HG03095 (cell line): ENCODE results near the gene GRIP1.
"Not testable (repeated sequence)": the region's sequence is repeated elsewhere in the genome, so short reads cannot be mapped to it uniquely, and the experiment has no call there.

Source experiments
- ATAC-seq: cut with Tn5 transposase; IDR thresholded peaks from one replicate; pipeline ENCODE4 v1.9.1; 2021; ENCODE audit warnings: moderate library complexity; ENCODE audit not compliant: unreplicated experiment

GRIP1 gene

GRCh38 chr12:66541426-66541825 is 137.4 kb downstream of the GRIP1 start:
- no peak for ATAC-seq

GRCh38 chr12:66539431-66539830 is 139.4 kb downstream of the GRIP1 start:
- ATAC-seq: no peak

GRCh38 chr12:66538970-66539369 is 139.9 kb downstream of the GRIP1 start:
- ATAC-seq: no peak

- ATAC-seq: no peak
Observed at GRCh38 chr12:66537876-66538275, 141.0 kb downstream of the GRIP1 start.

- ATAC-seq: no peak
Observed at GRCh38 chr12:66533767-66534166, 145.1 kb downstream of the GRIP1 start.

GRCh38 chr12:66531766-66532165 is 147.1 kb downstream of the GRIP1 start:
- no peak for ATAC-seq

GRCh38 chr12:66529934-66530333 is 148.9 kb downstream of the GRIP1 start:
- no peak for ATAC-seq

- ATAC-seq: no peak
Observed at GRCh38 chr12:66516561-66516960, 162.3 kb downstream of the GRIP1 start.

GRCh38 chr12:66516133-66516532 is 162.7 kb downstream of the GRIP1 start:
- ATAC-seq: no peak

- no peak for ATAC-seq
Observed at GRCh38 chr12:66514581-66514980, 164.3 kb downstream of the GRIP1 start.

- no peak for ATAC-seq
Observed at GRCh38 chr12:66508025-66508424, 170.9 kb downstream of the GRIP1 start.

GRCh38 chr12:66503746-66504145 is 175.1 kb downstream of the GRIP1 start:
- ATAC-seq: no peak

- ATAC-seq: no peak
Observed at GRCh38 chr12:66502911-66503310, 176.0 kb downstream of the GRIP1 start.

- peak; percentile 97 for ATAC-seq
Observed at GRCh38 chr12:66500841-66501240, 178.0 kb downstream of the GRIP1 start.

GRCh38 chr12:66500091-66500490 is 178.8 kb downstream of the GRIP1 start:
- no peak for ATAC-seq

- no peak for ATAC-seq
Observed at GRCh38 chr12:66499000-66499399, 179.9 kb downstream of the GRIP1 start.

- ATAC-seq: not testable (repeated sequence)
Observed at GRCh38 chr12:66498059-66498458, 180.8 kb downstream of the GRIP1 start.

- no peak for ATAC-seq
Observed at GRCh38 chr12:66497008-66497897, 181.6 kb downstream of the GRIP1 start.

- ATAC-seq: no peak
Observed at GRCh38 chr12:66496595-66496994, 182.3 kb downstream of the GRIP1 start.

- no peak for ATAC-seq
Observed at GRCh38 chr12:66495709-66496108, 183.2 kb downstream of the GRIP1 start.

- ATAC-seq: no peak
Observed at GRCh38 chr12:66493819-66494218, 185.1 kb downstream of the GRIP1 start.

- ATAC-seq: no peak
Observed at GRCh38 chr12:66491853-66492252, 187.0 kb downstream of the GRIP1 start.
